RCC 7860 (cell line): Measurements from ENCODE around the gene DNAI4.
"Not testable (repeated sequence)": the region's sequence is repeated elsewhere in the genome, so short reads cannot be mapped to it uniquely, and the experiment has no call there.

Experiments used
- DNase-seq: peaks from one replicate; pipeline ENCODE4 v3.0.0-alpha.2; 2015; ENCODE audit warnings: low spot score
- FAIRE-seq: peaks from 2 replicates; lab custom pipeline; 2012; peaks lifted over from hg19 to GRCh38; lab: Jason Lieb, UNC

Gene DNAI4, protein sequence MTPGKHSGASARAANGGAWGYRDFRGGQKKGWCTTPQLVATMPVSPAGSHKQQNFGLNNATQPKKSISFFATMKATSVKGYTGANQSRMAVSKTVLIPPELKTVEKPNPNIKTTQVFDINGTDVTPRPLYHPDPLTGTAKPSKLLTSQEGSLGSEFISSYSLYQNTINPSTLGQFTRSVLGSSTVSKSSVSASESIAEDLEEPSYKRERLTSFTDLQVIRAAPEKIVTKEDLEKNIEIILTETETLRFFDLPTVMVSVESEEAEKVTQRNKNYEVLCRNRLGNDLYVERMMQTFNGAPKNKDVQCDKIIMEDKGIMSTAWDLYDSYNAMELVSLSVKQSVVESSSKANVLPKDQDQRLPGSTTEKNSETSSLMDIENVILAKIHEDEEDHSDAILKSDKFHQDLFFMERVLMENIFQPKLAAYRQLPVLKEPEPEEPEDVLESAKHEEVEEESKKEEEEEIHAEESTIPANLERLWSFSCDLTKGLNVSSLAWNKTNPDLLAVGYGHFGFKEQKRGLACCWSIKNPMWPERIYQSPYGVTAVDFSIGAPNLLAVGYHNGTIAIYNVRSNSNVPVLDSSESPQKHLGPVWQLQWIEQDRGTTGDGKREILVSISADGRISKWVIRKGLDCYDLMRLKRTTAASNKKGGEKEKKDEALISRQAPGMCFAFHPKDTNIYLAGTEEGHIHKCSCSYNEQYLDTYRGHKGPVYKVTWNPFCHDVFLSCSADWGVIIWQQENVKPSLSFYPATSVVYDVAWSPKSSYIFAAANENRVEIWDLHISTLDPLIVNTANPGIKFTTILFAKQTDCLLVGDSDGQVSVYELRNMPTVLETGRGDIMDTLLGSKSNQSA

DNA sequence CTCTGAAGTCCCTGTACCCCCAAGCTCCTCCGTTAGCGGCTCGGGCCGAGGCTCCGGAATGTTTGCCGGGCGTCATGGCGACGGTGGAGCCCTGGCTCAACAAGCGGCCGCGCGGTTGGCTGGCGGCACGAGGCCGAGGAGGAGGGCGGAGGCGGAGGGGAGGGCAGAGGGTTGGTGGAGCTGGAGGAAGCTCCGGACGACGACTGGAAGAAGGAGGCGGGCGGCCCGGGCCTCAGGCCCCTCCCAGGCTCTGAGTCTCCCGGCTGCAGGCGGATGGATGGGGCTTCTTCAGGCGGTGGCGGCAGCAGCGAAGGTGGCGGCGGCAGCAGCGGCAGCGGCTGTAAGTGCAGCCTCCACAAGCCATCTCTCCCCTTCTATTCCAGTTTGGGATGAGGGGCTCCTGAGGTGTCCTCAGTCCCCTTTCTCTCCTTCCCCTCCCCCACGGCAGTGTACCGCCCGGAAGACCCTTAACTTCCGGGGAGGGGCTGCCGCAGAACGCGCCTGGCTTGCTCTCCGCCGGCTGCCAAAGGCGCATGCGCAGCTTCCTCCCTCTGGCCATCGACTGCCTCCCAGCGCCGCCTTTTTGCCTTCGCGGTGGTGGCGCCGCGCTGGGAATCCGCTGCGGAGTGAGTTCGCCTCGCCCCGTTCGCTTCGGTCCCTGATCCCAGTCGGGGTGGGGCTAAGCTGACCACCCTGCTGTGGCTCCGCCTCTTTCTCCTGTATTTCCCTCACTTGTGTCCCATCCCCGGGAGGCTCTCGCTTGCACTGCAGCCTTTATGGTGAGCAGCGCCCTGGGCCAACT is at the start of gene DNAI4, which contains the start of gene MIER1:
Gene DNAI4, minus strand, starts transcription at position 101 of the 802 bp plus-strand sequence. Its CDS starts 25 bp downstream, at position 76.
Gene MIER1, plus strand, starts transcription at position 235 of the 802 bp plus-strand sequence. Its CDS starts 39 bp downstream, at position 274.
- peak; percentile 91 for FAIRE-seq
- peak; percentile 97 for DNase-seq

DNA sequence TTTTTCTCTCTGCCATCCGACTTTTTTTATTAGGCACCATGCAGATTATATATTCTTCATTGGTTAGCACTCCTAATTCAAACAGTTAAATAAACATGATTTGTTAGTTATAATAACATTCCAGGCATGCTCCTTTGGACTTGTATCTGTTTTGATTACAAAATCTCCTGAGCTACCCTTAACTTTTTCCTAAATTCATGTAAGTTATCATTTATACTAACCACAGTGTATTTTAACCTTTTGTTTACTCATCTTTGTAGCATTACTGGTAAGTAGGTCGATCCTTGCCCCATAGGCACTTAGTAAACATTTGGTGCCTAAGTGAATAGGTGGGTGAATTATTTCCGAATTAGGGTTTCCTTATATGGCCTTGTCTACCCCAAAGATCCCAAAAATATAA is 43.9 kb upstream of the DNAI4 start:
- no peak for FAIRE-seq
- DNase-seq: no peak

DNA sequence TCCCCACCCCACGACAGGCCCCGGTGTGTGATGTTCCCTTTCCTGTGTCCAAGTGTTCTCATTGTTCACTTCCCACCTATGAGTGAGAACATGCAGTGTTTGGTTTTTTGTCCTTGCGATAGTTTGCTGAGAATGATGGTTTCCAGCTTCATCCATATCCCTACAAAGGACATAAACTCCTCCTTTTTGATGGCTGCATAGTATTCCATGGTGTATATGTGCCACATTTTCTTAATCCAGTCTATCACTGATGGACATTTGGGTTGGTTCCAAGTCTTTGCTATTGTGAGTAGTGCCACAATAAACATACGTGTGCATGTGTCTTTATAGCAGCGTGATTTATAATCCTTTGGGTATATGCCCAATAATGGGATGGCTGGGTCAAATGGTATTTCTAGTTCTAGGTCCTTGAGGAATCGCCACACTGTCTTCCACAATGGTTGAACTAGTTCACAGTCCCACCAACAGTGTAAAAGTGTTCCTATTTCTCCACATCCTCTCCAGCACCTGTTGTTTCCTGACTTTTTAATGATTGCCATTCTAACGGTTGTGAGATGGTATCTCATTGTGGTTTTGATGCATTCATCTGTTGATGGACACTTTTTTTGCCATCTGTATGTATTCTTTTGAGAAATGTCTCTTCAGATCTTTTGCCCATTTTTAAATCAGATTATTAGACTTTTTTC is 41.7 kb upstream of the DNAI4 start:
- FAIRE-seq: not testable (repeated sequence)

DNA sequence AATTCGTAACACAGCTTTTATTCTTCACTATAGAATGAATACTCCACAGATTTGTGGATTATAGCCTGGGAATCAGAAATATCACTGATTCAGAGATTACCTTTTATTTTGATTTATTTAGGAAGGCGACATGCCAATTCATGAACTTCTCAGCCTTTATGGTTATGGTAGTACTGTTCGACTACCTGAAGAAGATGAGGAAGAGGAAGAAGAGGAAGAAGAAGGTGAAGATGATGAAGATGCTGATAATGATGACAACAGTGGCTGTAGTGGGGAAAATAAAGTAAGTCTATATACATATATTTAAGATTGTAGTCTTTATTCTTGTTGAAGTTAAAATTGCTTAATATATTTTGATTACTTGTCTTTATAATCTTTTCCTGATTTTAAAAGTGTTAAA is 33.3 kb upstream of the DNAI4 start:
- FAIRE-seq (no peak), DNase-seq (no peak)

More for the DNA sequence above, 41.7 kb upstream of the DNAI4 start:
- not testable (repeated sequence) for DNase-seq

DNA sequence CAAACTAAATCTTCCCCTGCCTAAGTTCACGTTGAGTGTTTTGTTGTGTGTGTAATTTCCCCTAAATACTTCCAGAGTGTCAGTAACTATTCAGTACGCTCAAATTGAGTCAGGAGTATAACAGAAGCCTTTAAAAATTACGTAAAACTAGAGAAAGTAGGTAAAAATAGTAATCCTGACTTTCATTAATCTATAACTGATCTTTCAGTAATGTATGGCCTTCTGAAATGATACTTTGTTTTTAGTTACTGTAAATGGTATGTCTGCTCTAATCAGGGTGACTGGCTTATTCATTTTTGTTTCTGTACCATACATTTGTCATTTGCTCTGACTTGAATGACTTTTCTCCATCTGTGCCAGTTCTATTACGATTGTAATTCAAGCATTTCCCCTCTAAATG is 29.6 kb upstream of the DNAI4 start:
- FAIRE-seq (no peak), DNase-seq (no peak)

DNA sequence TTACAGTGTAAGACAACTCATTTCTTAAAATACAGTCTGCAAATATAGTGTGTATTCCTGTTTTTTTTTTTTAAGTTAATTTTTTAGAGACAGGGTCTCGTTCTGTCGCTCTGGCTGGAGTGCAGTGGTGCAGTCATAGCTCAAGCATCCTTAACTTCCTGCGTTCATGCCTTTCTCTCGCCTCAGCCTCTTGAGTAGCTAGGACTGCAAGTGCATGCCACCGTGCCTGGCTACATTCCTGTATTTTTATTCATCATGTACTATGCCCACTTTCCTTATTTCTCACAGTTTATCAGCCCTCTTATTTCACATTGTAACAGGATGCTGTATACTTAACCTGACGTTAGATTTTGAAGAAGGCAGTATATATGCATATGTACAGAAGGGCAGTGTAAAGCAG is 26.9 kb upstream of the DNAI4 start:
- FAIRE-seq (no peak), DNase-seq (peak; percentile 57)

DNA sequence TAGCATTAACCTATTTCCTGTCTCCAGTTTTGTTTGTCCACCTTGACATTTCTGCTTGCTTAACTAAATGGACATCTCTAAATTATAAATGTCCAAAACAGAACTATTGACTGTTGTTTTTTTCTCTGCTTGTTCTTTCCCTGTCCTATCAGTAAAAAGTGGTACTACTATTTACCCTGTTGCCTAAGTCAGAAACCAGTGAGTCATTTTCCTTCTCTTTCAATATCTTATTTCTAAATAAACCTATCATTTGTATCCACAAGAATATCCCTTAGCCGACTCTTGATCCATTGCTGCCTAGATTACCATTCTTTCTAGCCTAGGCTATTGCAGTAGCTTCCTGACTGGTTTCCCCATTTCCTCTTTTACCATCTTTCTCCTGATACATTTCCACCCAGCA is 22.6 kb upstream of the DNAI4 start:
- DNase-seq: no peak
- no peak for FAIRE-seq

DNA sequence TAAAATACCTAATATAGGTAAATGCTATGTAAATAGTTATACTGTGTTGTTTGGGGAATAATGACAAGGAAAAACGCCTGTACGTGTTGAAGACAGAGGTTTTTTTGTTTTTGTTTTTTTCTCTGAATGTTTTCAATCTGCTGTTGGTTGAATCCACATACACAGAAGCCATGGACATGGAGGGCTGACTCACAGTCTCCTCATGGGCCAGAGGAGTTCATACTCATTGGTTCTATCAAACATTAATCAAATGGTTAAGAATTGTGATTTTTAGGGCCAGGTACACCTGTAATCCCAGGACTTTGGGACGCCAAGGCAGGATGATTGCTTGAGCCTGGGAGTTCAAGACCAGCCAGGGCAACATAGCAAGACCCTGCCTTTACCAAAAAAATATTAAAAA is 20.7 kb upstream of the DNAI4 start:
- peak; percentile 74 for FAIRE-seq

DNA sequence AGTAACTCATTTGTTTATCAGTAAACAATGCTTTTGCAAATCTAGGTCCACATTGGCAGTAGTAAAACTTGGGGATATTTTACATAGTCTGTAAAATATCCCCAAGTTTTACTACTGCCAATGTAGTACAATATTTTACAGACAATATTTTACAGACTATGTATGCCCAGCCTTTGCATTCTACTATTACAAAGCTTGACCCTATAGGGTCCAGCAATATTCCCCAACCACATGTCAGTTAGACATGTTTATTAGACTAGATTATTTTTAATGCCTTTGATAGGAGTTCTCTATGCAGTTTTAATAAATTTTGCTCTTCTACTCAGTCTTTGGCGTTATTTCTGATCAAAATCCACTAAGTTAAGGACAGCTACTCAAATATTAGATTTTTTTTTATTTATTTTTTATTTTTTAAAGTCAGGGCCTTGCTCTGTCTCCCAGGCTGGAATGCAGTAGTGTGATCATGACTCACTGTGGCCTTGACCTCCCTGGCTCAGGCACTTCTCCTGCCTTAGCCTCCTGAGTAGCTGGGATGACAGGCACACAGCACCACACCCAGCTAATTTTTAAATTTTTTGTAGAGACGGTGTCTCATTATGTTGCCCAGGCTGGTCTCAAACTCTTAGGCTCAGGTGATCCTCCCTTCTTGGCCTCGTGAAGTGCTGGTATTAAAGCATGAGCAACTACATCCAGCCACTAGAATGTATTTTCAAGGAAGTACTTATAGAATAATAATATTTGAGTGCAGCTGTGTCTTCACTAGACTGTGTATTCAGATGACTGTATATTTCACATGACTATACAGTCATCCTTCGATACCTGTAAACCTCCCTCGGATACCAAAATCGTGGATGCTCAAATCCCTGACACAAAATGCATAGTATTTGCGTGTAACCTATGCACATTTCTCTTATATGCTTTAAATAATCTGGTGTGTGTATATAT is 19.9 kb upstream of the DNAI4 start:
- FAIRE-seq: peak; percentile 88
- peak; percentile 68 for DNase-seq

More for the DNA sequence above, 20.7 kb upstream of the DNAI4 start:
- peak; percentile 59 for DNase-seq

DNA sequence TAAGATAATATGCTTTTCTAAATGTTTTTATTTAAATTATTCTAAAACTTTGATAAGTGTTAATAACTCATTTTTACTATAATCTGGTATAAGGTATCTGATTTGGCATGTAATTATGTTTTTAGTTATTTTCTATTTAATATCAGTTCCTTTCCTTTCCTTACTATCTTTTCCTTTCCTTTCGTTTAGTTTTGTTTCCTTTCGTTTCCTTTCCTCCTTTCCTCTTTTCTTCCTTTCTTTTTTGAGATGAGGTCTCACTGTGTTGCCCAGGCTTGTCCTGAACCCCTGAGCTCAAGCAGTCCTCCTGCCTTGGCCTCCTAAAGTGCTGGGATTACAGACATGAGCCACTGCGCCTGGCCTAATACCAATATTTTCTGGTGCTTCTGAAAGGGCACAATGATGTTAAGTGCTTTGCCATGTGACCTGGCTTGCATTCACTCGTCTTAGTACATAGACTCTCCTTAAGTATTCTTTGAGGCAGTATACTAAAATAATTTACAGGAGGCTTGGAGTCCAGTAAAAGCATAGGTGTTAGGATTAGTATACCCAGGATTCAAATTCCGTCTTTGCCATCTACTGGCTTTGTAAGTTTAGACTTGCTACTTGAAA is 18.8 kb upstream of the DNAI4 start:
- no peak for FAIRE-seq

DNA sequence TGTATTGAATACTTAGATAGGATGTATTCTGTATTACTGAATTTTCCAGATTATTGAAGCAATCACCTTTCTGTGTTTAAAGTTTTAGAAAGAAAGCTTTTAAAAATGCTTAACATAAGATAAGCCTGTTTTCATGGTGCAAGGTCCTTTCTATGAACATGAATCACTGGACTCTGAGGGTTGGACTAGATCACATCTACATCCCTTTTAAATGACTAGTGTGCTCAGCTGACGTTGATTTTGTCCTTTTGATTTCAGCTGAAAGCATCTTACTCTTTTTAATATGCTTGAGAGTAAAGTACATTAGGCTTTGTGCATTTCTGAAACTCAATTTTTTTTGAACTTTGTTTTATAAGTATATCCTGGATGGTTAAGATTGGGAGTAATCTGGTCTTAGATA is 16.3 kb upstream of the DNAI4 start:
- DNase-seq (no peak), FAIRE-seq (no peak)

More for the DNA sequence above, 18.8 kb upstream of the DNAI4 start:
- DNase-seq: no peak

DNA sequence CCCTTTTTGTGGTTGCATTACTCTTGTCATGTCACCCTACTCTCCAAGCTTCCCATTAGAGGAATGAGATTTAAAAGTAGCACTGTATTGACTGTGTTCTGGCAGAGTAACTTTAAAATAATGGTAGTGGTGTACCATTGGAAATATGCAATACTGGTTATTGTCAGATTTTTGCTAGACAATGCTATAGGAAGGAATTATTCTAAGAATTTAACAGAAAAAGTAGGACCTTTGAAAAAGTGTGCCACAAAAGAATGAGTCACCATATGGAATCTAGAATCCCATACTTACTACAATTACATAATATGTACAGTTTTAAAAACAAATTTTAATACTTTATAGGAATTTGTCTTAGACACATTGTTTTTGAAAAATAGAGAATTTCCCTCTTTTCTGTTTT is 14.0 kb upstream of the DNAI4 start:
- peak; percentile 78 for FAIRE-seq
- no peak for DNase-seq

DNA sequence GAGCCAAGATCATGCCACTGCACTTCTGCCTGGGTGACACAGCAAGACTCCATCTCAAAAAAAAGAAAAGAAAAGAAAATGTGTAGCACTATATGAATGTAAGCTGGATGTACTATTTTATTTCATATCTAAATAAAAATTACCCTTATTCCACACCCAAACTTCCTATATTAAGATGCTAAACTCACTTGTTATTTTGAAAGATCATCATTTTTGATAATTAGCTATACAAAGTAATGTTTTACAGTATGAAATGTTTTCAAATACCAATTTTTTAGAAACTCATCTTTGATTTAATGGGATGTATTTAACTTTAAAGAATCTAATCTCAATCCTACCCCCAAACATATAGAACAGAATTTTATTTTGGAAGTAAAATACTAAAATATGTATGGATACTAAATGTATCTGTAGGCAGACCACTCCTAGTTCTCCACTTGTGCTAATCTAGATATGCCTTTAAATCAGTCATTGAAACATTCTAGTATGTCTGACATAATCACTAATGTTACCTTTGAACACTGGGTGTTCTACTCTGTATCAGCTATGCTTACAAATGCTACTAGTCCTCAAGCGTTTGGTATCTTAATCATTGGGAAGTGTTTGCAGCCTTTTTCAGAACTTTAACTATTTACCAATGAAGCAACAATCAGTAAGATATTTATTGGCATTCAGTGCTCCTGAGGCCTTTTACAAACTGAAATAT is 13.0 kb upstream of the DNAI4 start:
- FAIRE-seq (peak; percentile 48), DNase-seq (no peak)

DNA sequence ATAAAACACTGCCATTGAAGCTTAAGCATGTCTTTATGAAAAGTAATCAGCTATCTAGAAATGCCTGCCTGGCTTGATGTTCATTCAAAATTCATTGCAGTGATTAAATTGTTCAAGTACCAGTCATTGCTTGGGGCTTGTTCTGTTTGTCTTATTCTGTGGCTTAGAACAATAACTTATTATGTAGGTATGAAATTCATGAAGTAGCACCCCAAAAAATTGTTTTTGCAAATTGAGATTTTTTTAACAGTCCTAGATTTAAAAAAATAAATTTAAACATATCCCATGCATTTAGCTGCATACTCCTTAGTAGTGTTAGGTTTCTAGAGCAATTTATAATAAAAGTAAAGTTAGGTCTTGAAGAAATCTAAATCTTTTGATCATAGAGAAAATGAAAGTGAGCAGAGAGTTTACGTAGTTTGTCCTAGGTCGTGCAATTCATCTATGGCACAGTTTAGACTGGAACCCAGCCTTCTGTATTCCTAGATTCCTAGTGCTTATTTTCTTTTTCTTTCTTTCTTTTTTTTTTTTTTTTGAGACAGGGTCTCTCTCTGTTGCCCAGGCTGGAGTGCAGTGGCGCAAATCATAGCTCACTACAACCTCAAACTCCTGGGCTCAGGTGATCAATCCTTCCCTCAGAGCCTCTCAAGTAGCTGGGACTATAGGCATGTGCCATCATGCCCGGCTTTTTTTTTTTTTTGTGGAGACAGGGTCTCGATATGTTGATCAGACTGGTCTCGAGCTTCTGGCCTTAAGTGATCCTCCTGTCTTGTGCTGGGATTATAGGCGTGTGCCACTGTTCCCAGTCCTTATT is 9.4 kb upstream of the DNAI4 start:
- FAIRE-seq: peak; percentile 40

DNA sequence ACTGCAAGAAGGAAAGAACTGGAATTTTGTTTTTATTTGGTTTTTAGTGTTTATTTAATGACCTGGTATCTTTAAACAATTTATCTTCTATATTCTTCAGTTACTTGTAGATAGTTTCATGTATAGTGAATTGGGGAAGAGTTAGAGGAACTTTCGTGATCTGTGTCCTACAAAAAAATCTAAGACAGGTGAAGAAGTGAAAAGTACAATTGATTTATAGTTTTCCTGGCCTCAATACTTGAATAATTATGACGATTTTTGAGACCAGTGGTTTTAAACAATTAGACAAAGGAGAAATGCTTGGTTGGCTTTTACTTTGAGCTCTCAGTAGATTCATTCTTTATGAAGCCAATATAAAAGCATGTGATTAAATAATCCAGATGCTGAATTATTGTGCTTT is 7.6 kb upstream of the DNAI4 start:
- DNase-seq: no peak
- no peak for FAIRE-seq

More for the DNA sequence above, 9.4 kb upstream of the DNAI4 start:
- DNase-seq: no peak

DNA sequence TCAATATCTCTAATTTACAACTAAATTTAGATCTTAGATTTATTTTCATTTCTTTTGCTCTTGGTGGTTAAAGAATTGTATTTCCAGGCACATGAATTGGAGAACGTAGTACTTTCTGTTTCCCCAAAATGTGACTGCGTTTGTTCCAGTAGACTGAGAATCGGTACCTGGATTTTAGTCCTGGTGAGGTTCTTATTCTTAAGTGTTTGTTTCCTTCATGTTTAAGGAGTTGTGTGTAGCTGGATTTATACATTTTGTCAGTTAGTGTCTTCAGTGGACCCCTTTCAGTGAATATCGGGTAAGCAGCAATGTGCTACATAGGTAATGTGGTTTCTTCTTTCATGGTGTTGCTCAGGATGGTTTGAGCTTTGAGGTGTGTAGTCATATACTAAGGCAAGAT is 6.9 kb upstream of the DNAI4 start:
- peak; percentile 33 for DNase-seq
- no peak for FAIRE-seq

DNA sequence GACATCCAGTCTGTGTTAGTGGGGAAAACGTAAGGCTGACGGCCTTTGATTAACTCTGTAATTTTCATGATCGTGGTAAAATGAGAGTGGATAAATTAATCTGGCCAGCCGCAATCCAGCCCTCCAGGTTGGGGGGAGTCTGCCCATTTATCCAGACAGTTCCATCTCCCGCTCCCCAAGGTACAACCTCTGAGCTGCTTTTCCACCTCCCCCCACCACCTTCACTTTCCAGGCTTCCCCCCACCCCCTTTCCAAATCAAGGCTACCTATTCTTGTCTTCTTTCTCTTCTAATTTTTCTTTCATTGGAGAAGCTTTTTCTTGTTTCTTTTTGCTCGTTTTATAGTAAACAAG is 6.1 kb upstream of the DNAI4 start:
- FAIRE-seq: no peak
- DNase-seq: no peak
